Measurements from ENCODE around the gene OR13C8. TPM values are rescaled to one million over a fixed set of nuclear protein-coding genes. Genes with fewer than 3 reads are reported as not detected.

The OR13C8 gene
- total and polyA plus RNA-seq, 2 of the 8 experiments (the other 6 are each of a cell fraction or from before 2014, with no cell fraction given): not detected

DNA sequence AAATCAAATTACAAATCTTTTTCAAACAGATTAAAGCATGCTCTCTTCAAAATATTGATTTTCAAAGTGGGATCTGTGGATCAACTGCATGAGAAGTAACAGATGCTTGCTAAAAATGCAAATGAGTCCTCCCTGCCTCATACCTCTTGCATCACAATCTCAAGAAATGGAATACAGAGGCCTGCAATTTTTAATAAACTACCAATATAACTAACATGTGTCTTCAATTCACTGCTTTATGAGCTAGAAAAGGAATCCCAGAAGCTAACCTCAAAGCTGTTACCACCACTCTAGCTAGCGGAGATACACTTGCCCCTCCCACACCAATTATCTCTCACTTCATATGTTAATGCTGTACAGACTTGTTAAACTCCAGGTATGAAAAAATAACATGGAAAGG, 20.7 kb downstream of the OR13C8 start:
- no peak overlapping the region for H3K4me3 ChIP-seq (ENCODE audit: extremely low read depth in 1 of 4, insufficient read depth in 2 of 4, low read depth in 3 of 4, low read length in 4 of 4)
- no peak overlapping the region for H2BK120ac ChIP-seq (replicated peaks; ENCODE audit: low read depth, low read length)
- H4K91ac ChIP-seq (replicated peaks; ENCODE audit: insufficient read length, low read length): no peak overlapping the region
- H3K23me2 ChIP-seq (ENCODE audit: low read depth, low read length): no peaks in the 10 kb centered on the region
- H2BK20ac ChIP-seq (ENCODE audit: low read length): no peak overlapping the region
- no peak overlapping the region for H3K14ac ChIP-seq (ENCODE audit: insufficient read length)
- H2AFZ ChIP-seq (ENCODE audit: low read length): no peak overlapping the region
- H2BK15ac ChIP-seq (ENCODE audit: low read length): no peak overlapping the region
- no peak overlapping the region for H3K56ac ChIP-seq (replicated peaks; ENCODE audit: insufficient read length, low read depth, low read length)
- CTCF ChIA-PET (ENCODE audit: partially characterized antibody): no interaction called here
- no peak overlapping the region for H3K23ac ChIP-seq (ENCODE audit: insufficient read length)
- no peak overlapping the region for H4K5ac ChIP-seq (ENCODE audit: insufficient read length, low read depth, low read length)
- FAIRE-seq: no peak
- H2BK12ac ChIP-seq (ENCODE audit: low read depth, low read length): no peak overlapping the region
- no peak overlapping the region for H3K18ac ChIP-seq (ENCODE audit: extremely low read depth, low read length)
- POLR2A ChIA-PET (ENCODE audit: partially characterized antibody): no interaction called here
- H2AK5ac ChIP-seq (ENCODE audit: low read depth, low read length): no peak overlapping the region
- no peak overlapping the region for H3K4me2 ChIP-seq (ENCODE audit: insufficient read depth in 1 of 2, low read depth in 2 of 2, low read length in 2 of 2)
- no peaks in the 10 kb centered on the region for H3K79me2 ChIP-seq (ENCODE audit: control insufficient read depth in 1 of 2, insufficient read depth in 2 of 2, low read length in 2 of 2)
- no peak overlapping the region for H3K27ac ChIP-seq (ENCODE audit: low read depth, low read length)
- no peak overlapping the region for H3K4ac ChIP-seq (replicated peaks; ENCODE audit: insufficient read length, low read depth, low read length)
- no peaks in the 10 kb centered on the region for H3K27me3 ChIP-seq (replicated peaks in 1 of 4; ENCODE audit: control insufficient read depth in 3 of 4, extremely low read depth in 1 of 4, insufficient read depth in 3 of 4, low read length in 3 of 4)
- no peak for TF ChIP-seq SAP30 (IDR thresholded peaks at IDR 0.05; ENCODE audit: insufficient read depth, insufficient replicate concordance, low read length)
- no peak for TF ChIP-seq BRCA1 (IDR thresholded peaks at IDR 0.05; ENCODE audit: low read depth, low read length)
- no peak for TF ChIP-seq JUND (IDR thresholded peaks at IDR 0.05; ENCODE audit: low read length)
- TF ChIP-seq KDM4A (IDR thresholded peaks at IDR 0.05; ENCODE audit: low read depth, low read length, severe bottlenecking): no peak
- no peak for TF ChIP-seq KDM1A (IDR thresholded peaks at IDR 0.05; ENCODE audit: borderline replicate concordance, low read length)
- TF ChIP-seq TAF7 (optimal IDR thresholded peaks at IDR 0.05; ENCODE audit: borderline replicate concordance, low read depth, low read length): no peak
- no peak for TF ChIP-seq CHD1 (IDR thresholded peaks at IDR 0.05; ENCODE audit: low read depth, low read length)
- TF ChIP-seq EP300 (IDR thresholded peaks at IDR 0.05; ENCODE audit: borderline replicate concordance in 1 of 2, low read depth in 2 of 2, low read length in 2 of 2): no peak
- no peak for TF ChIP-seq SRF (IDR thresholded peaks at IDR 0.05; ENCODE audit: low read depth, low read length)
- TF ChIP-seq CBX5 (IDR thresholded peaks at IDR 0.05; ENCODE audit: low read depth, low read length): no peak
- TF ChIP-seq RBBP5 (IDR thresholded peaks at IDR 0.05; ENCODE audit: borderline replicate concordance, low read depth, low read length): no peak
- no peak for DNase-seq (ENCODE audit: low read depth in 1 of 2, low spot score in 2 of 2)
- WGBS, 2 experiments (ENCODE audit: extremely low coverage in 1 of 2, insufficient coverage in 1 of 2, insufficient read length in 1 of 2, insufficient replicate concordance in 2 of 2, low coverage in 1 of 2, low lambda C conversion rate in 2 of 2, missing lambda C conversion rate in 1 of 2): 80% methylated on average over 1 of the region's 1 CpG; no CpG with 5 or more reads in 1 of the 2 experiments
- no peaks in the 10 kb centered on the region for H3K79me1 ChIP-seq (ENCODE audit: low read depth, low read length)
- H2BK5ac ChIP-seq (ENCODE audit: low read depth, low read length): no peak overlapping the region
- no peak overlapping the region for H4K8ac ChIP-seq (ENCODE audit: extremely low read depth, insufficient read depth, low read length)
- no peaks in the 10 kb centered on the region for H3K36me3 ChIP-seq (ENCODE audit: control insufficient read depth in 2 of 4, insufficient read depth in 4 of 4, low read length in 3 of 4)
- H4K20me1 ChIP-seq (replicated peaks in 1 of 2; ENCODE audit: control insufficient read depth in 1 of 2, insufficient read depth in 2 of 2, low read length in 2 of 2): no peaks in the 10 kb centered on the region
- no peak overlapping the region for H3K9ac ChIP-seq (replicated peaks in 1 of 4; ENCODE audit: extremely low read depth in 1 of 4, low read depth in 3 of 4, low read length in 3 of 4)
- no peaks in the 10 kb centered on the region for H3K4me1 ChIP-seq (replicated peaks in 1 of 4; ENCODE audit: control insufficient read depth in 3 of 4, insufficient read depth in 4 of 4, low read length in 3 of 4)
- no peaks in the 10 kb centered on the region for H3K9me3 ChIP-seq (ENCODE audit: insufficient read depth in 2 of 2, low read depth in 1 of 2, low read length in 1 of 2)
